ENCODE data around the gene DLG4. TPM values are rescaled to one million over a fixed set of nuclear protein-coding genes. Genes with fewer than 3 reads are reported as not detected.

Gene DLG4
- total RNA-seq, 2 experiments from 2014 or later = 5.2 to 5.3 TPM

- POLR2A ChIA-PET = interaction anchor here (0.7 to 1.1 kb wide), 2 partner anchors 16 to 252 kb away, joined by 3 read pairs; no protein-coding TSS in a partner anchor
- H3K36me3 Mint-ChIP-seq (ENCODE audit: low read depth) = peaks cover under 1% of the 10 kb centered on the region
- CTCF ChIA-PET = interaction anchor here (1.6 kb wide), 1 partner anchor 68 kb away, joined by 3 read pairs; no protein-coding TSS in a partner anchor
- no peak overlapping the region for H3K27ac Mint-ChIP-seq
- H3K4me1 Mint-ChIP-seq = peaks cover 55% of the 10 kb centered on the region
- H3K4me3 Mint-ChIP-seq = no peak overlapping the region
- no peak for DNase-seq
- H3K9me3 Mint-ChIP-seq = no peaks in the 10 kb centered on the region
- H3K27me3 Mint-ChIP-seq = peaks cover 12% of the 10 kb centered on the region
Observed at GRCh38 chr17:7215652-7216180, 3.9 kb downstream of the DLG4 start.

DNA sequence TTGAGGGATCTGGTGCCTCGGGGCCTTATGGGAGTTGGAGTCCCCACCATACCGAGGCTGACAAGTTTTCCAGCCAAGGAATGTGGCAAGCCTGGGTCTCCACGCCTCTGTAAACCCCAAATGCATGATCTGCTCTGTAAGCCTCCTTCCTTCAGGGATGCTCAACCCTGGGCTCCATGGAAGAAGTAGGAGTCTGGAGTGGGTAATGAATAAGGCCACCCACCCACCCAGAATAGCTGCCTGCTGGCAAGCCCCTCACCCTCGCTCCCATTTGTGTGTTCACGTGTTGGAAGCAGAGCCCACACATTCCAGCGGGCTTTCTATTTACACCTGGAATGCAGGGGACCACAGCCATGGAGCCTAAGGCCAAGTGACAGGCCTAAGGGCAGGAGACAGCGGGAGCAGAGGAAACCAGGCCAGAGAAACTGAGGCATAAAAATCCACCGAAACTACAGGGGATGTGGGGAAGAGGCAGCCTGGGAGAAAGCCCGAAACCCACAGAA, 4.4 kb downstream of the DLG4 start:
- peaks cover 50% of the 10 kb centered on the region for H3K4me1 Mint-ChIP-seq
- DNase-seq = no peak
- CTCF ChIA-PET = interaction anchor here (0.8 to 2.1 kb wide), 4 partner anchors 9 to 221 kb away, joined by 3 to 13 read pairs (median 3); no protein-coding TSS in a partner anchor
- POLR2A ChIA-PET = interaction anchor here (0.6 to 1.5 kb wide), 5 partner anchors 16 to 184 kb away, joined by 3 to 6 read pairs (median 5); partner anchors contain the start of gene SLC16A13
- no peaks in the 10 kb centered on the region for H3K36me3 Mint-ChIP-seq (ENCODE audit: low read depth)
- no peaks in the 10 kb centered on the region for H3K9me3 Mint-ChIP-seq
- peak overlapping the region; percentile 82 for H3K4me3 Mint-ChIP-seq
- peaks cover 14% of the 10 kb centered on the region for H3K27me3 Mint-ChIP-seq
- H3K27ac Mint-ChIP-seq = peak overlapping the region; percentile 81

DNA sequence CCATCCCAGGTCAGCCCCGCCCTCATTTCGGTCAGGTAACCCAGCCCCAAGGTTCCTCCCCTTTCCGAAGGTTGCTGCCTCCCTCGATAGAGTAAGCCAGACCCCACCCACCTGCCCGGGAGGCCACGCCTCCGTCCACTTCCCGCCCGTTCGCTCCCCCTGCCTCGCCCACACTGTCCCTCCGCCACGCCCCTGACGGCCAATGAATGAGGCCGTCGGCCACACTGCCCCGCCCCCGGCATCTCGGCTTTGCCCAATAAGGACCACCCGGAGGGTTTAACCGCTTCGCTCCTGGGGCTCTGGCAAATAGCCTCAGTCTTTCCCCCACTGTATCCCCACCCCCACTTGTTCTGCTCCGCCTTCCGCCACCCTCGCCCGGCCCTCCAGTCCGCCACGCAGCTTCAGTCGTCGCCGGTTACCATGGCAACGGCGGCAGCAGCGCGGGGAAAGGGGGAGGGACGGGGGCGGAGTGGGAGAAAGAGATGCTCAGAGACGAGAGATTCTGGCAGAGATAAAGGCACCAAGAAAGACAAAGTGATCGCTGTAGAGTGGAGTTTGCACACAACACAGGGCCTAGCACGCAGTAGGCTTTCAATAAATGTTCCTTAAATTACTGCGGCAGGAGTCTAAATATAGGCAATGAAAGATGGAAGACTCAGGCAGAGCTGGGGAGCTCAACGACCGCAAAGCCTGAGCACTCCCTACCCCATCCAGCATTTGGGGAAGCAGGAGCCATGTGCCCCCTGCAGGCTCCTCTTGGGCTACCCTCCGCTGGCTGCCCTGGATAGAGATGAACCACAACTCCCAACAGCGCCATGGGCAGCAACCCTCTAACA, 5.1 kb downstream of the DLG4 start:
- POLR2A ChIA-PET = interaction anchor here (0.6 to 1.5 kb wide), 9 partner anchors 11 to 184 kb away, joined by 3 to 6 read pairs (median 4); partner anchors contain the start of gene SLC16A13
- H3K27ac Mint-ChIP-seq = peak overlapping the region; percentile 81
- peak; percentile 99 for DNase-seq
- no peaks in the 10 kb centered on the region for H3K9me3 Mint-ChIP-seq
- CTCF ChIA-PET = interaction anchor here (0.8 to 2.1 kb wide), 6 partner anchors 9 to 221 kb away, joined by 3 to 13 read pairs (median 3); partner anchors contain the start of genes NEURL4 and SLC16A13
- peaks cover 47% of the 10 kb centered on the region for H3K4me1 Mint-ChIP-seq
- peaks cover 18% of the 10 kb centered on the region for H3K27me3 Mint-ChIP-seq
- H3K4me3 Mint-ChIP-seq = peak overlapping the region; percentile 82
- H3K36me3 Mint-ChIP-seq (ENCODE audit: low read depth) = no peaks in the 10 kb centered on the region

DNA sequence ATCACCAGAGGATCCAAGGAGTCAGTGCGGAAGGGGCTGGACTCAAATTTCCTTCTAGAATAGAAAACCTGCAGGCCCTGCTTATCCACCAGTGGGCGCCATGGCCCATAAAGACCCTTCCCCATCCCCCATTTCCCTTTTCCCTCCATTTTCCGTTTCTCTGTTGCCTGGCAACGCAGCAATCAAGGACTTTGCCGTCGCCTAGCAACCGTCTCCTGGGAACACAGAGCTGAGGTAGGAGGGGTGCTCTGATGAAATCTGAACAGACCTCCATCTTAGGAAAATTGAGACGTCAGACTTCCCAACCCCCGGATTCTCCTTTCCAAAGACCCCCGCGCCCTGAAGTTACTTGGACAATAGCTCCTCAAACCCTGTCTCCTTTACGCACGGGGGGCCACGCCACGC, 5.7 kb downstream of the DLG4 start:
- Mint-ChIP-seq H3K36me3 (ENCODE audit: low read depth) (no peaks in the 10 kb centered on the region), H3K9me3 (no peaks in the 10 kb centered on the region), H3K4me3 (peak overlapping the region; percentile 82), H3K27me3 (peaks cover 21% of the 10 kb centered on the region), H3K4me1 (peaks cover 42% of the 10 kb centered on the region), H3K27ac (peak overlapping the region; percentile 81)
- DNase-seq = no peak
- ChIA-PET CTCF (interaction anchor here (1.0 to 2.1 kb wide), 4 partner anchors 24 to 178 kb away, joined by 3 to 13 read pairs (median 3); partner anchors contain the start of genes NEURL4 and SLC16A13), POLR2A (interaction anchor here (1.1 to 1.5 kb wide), 7 partner anchors 11 to 178 kb away, joined by 3 to 6 read pairs (median 5); partner anchors contain the start of gene SLC16A13)

GRCh38 chr17:7211491-7212273, 8.0 kb downstream of the DLG4 start:
- H3K4me3 Mint-ChIP-seq = no peak overlapping the region
- ChIA-PET POLR2A (no interaction called here), CTCF (no interaction called here)

GRCh38 chr17:7208754-7209460, 10.7 kb downstream of the DLG4 start:
- Mint-ChIP-seq H3K4me3 (no peak overlapping the region), H3K27me3 (peaks cover 22% of the 10 kb centered on the region), H3K9me3 (no peaks in the 10 kb centered on the region), H3K27ac (no peak overlapping the region), H3K4me1 (peaks cover 32% of the 10 kb centered on the region), H3K36me3 (ENCODE audit: low read depth) (no peaks in the 10 kb centered on the region)
- POLR2A ChIA-PET = interaction anchor here (2.1 kb wide), 1 partner anchor 11 kb away, joined by 8 read pairs; the partner anchor contains the start of genes ACADVL and DLG4
- no peak for DNase-seq
- CTCF ChIA-PET = no interaction called here

More at GRCh38 chr17:7211491-7212273, 8.0 kb downstream of the DLG4 start:
- no peaks in the 10 kb centered on the region for H3K9me3 Mint-ChIP-seq
- no peak overlapping the region for H3K27ac Mint-ChIP-seq
- no peaks in the 10 kb centered on the region for H3K36me3 Mint-ChIP-seq (ENCODE audit: low read depth)
- H3K4me1 Mint-ChIP-seq = peaks cover 32% of the 10 kb centered on the region
- H3K27me3 Mint-ChIP-seq = peaks cover 22% of the 10 kb centered on the region
- no peak for DNase-seq

DNA sequence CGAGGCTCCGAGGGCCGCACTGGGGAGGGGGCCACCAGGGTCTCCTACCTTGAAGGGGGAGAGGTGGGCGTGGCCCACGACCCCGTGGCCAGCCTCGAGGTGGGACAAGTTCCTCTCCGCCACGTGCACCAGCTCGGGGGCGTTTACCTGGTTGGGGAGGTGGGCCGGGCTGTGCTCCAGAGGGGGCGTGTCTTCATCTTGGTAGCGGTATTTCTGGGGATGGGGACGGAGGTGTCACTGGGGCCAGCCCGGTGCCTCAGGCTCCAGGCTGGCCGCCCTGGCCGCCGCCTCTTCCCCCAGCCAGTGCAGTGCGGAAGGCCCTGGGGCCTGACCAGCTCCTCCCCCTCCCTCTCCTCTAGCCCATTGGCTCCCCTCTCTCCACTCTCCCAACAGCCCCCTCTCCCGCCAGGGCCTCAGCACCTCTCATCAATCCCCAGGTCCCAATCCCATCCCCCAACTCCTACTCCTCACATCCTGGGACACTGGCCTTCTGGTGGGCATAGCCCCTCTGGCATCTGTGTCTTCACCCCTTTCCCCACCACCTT, 11.5 kb downstream of the DLG4 start:
- no peaks in the 10 kb centered on the region for H3K36me3 Mint-ChIP-seq (ENCODE audit: low read depth)
- DNase-seq = no peak
- H3K27ac Mint-ChIP-seq = no peak overlapping the region
- peaks cover 18% of the 10 kb centered on the region for H3K27me3 Mint-ChIP-seq
- peaks cover 29% of the 10 kb centered on the region for H3K4me1 Mint-ChIP-seq
- ChIA-PET POLR2A (interaction anchor here (1.3 to 2.1 kb wide), 2 partner anchors 12 to 31 kb away, joined by 4 to 8 read pairs; partner anchors contain the start of genes ACADVL and DLG4), CTCF (no interaction called here)
- no peak overlapping the region for H3K4me3 Mint-ChIP-seq
- no peaks in the 10 kb centered on the region for H3K9me3 Mint-ChIP-seq

- H3K36me3 Mint-ChIP-seq (ENCODE audit: low read depth) = no peaks in the 10 kb centered on the region
- CTCF ChIA-PET = no interaction called here
- H3K9me3 Mint-ChIP-seq = no peaks in the 10 kb centered on the region
- H3K27me3 Mint-ChIP-seq = peaks cover 17% of the 10 kb centered on the region
- no peak for DNase-seq
- H3K4me1 Mint-ChIP-seq = peaks cover 32% of the 10 kb centered on the region
- H3K27ac Mint-ChIP-seq = peak overlapping the region; percentile 16
- H3K4me3 Mint-ChIP-seq = no peak overlapping the region
- POLR2A ChIA-PET = interaction anchor here (1.3 kb wide), 1 partner anchor 30 kb away, joined by 4 read pairs; no protein-coding TSS in a partner anchor
Observed at GRCh38 chr17:7207120-7208001, 12.3 kb downstream of the DLG4 start.

GRCh38 chr17:7205561-7205960, 14.1 kb downstream of the DLG4 start:
- ChIA-PET CTCF (interaction anchor here (0.8 kb wide), 1 partner anchor 15 kb away, joined by 5 read pairs; no protein-coding TSS in a partner anchor), POLR2A (interaction anchor here (1.0 to 1.5 kb wide), 2 partner anchors 160 to 170 kb away, joined by 3 read pairs; partner anchors contain the start of gene SLC16A13)
- H3K27ac Mint-ChIP-seq = peak overlapping the region; percentile 76
- H3K36me3 Mint-ChIP-seq (ENCODE audit: low read depth) = no peaks in the 10 kb centered on the region
- DNase-seq = no peak
- peak overlapping the region; percentile 70 for H3K4me3 Mint-ChIP-seq
- no peaks in the 10 kb centered on the region for H3K9me3 Mint-ChIP-seq
- H3K4me1 Mint-ChIP-seq = peaks cover 32% of the 10 kb centered on the region
- H3K27me3 Mint-ChIP-seq = peaks cover 11% of the 10 kb centered on the region

GRCh38 chr17:7204828-7205461, 14.7 kb downstream of the DLG4 start:
- POLR2A ChIA-PET = no interaction called here
- H3K9me3 Mint-ChIP-seq = no peaks in the 10 kb centered on the region

More at GRCh38 chr17:7204828-7205461, 14.7 kb downstream of the DLG4 start:
- no peaks in the 10 kb centered on the region for H3K36me3 Mint-ChIP-seq (ENCODE audit: low read depth)
- peak overlapping the region; percentile 70 for H3K4me3 Mint-ChIP-seq
- H3K4me1 Mint-ChIP-seq = peaks cover 32% of the 10 kb centered on the region
- peak overlapping the region; percentile 76 for H3K27ac Mint-ChIP-seq
- CTCF ChIA-PET = interaction anchor here (1.1 kb wide), 1 partner anchor 16 kb away, joined by 3 read pairs; no protein-coding TSS in a partner anchor
- peaks cover 6% of the 10 kb centered on the region for H3K27me3 Mint-ChIP-seq
- peak; percentile 93 for DNase-seq

Measured in activated CD4-positive, alpha-beta memory T cell treated with anti-CD3 and anti-CD28 coated beads, Interleukin-2, amount 10 ng/mL, durations not matched to agents 7 days and 5 days (primary cell).